ENCODE measurements around the gene PFN1.

Gene PFN1

GRCh38 chr17:4956493-4957061 lies 8.2 kb upstream of the PFN1 start:
- TF ChIP-seq CTCF (IDR thresholded peaks at IDR 0.05), result no peak
- no peak for DNase-seq (ENCODE audit: low spot score)
- Histone ChIP-seq H3K27ac (no peak overlapping the region), H3K4me3 (no peak overlapping the region)

- no peak overlapping the region for H3K27ac ChIP-seq
- DNase-seq (ENCODE audit: low spot score), result no peak
- no peak for TF ChIP-seq CTCF (IDR thresholded peaks at IDR 0.05)
- H3K4me3 ChIP-seq, result no peak overlapping the region
Measured at GRCh38 chr17:4955091-4955490, 6.8 kb upstream of the PFN1 start.

GRCh38 chr17:4953451-4953961 lies 5.2 kb upstream of the PFN1 start:
- TF ChIP-seq CTCF (IDR thresholded peaks at IDR 0.05), result no peak
- Histone ChIP-seq H3K4me3 (no peak overlapping the region), H3K27ac (peak overlapping the region; percentile 10 to 80)
- no peak for DNase-seq (ENCODE audit: low spot score)

GRCh38 chr17:4951486-4951885 lies 3.2 kb upstream of the PFN1 start:
- Histone ChIP-seq H3K4me3 (no peak overlapping the region), H3K27ac (no peak overlapping the region)
- TF ChIP-seq CTCF (IDR thresholded peaks at IDR 0.05), result no peak
- no peak for DNase-seq (ENCODE audit: low spot score)

GRCh38 chr17:4950746-4951204 lies 2.4 kb upstream of the PFN1 start, which contains the start of gene ENO3:
Gene ENO3, plus strand, starts transcription at chr17:4951119. Its CDS starts 711 bp downstream, at chr17:4951830.
- H3K27ac ChIP-seq, result peak within 1 kb of the TSS; percentile 97 to 99
- no peak for TF ChIP-seq CTCF (IDR thresholded peaks at IDR 0.05)
- peak within 1 kb of the TSS; percentile 99 for H3K4me3 ChIP-seq
- no peak for DNase-seq (ENCODE audit: low spot score)

GRCh38 chr17:4950075-4950745 lies 1.9 kb upstream of the PFN1 start:
- H3K4me3 ChIP-seq, result peak overlapping the region; percentile 99
- H3K27ac ChIP-seq, result peak overlapping the region; percentile 97 to 99
- peak; percentile 85 for DNase-seq (ENCODE audit: low spot score)
- no peak for TF ChIP-seq CTCF (IDR thresholded peaks at IDR 0.05)
